Myocyte (in vitro differentiated cells): ENCODE data around the gene PSMB9. TPM values are rescaled to one million over a fixed set of nuclear protein-coding genes. Genes with fewer than 3 reads are reported as not detected.

Experiments
- DNase-seq: peaks from one replicate; pipeline ENCODE4 v3.0.0-alpha.2; 2012; ENCODE audit warnings: low read depth
- total RNA-seq: library from RNA; depleted of rRNA; stranded (reverse); fragments of >200 nt; gene quantifications from 2 replicates; pipeline ENCODE4 v1.2.3, GENCODE V29; 2014

Gene PSMB9
- total RNA-seq, 1 donor from 2014 or later: 8.2 TPM

DNA sequence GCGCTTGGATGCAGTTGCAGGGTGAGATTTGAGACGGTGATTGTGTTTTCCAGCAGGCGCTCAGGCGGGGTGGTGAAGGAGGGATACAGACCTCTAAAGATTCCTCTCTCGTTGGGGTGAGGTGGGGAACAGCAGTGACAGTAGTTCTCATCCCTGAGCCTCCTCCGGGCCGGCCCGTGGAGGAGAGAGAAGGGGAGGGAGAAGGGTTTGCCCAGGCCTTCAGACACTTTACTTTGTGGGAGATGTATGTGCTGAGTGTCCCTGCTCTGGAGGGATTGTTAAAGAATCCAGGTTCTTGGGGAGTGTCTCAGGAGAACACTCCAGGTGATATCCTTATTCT is 41.0 kb downstream of the PSMB9 start:
- no peak for DNase-seq

DNA sequence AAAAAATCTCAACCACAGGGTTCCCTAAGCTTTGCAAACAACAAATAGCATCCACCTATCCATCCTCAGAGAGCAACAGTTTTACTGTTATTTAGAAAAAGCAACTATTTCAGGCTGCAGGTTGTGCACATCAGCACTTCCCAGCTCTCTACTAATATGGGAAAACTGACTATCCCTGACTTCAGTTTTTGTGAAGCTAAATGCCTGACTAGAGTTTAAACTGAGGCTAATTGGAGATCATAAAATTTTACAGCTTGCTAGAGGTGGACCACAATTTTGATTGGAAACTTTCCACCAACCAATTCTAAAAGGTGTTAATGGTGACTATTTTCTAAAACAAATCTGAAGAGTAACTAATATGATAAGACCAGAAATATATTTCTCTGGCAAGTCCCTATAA is 50.0 kb downstream of the PSMB9 start:
- DNase-seq: no peak

DNA sequence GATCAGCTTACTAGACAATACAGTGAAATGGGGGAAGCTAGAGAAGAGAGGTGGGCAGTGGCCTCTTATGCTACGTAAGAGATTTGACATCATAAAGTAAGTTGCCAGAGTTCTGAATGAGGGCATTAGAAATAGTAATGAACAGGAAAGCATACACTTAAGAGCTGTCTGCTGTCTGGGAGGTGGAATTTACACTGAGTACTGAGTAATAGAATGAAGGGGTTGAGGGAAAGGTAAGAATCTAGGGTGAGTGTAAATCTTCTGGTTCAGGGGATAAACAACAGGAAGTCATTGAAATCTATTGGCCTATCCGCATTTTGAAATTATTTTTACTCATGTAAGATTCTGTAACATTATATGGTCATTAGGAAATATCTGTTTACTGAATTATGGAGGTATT is 51.1 kb downstream of the PSMB9 start:
- no peak for DNase-seq

DNA sequence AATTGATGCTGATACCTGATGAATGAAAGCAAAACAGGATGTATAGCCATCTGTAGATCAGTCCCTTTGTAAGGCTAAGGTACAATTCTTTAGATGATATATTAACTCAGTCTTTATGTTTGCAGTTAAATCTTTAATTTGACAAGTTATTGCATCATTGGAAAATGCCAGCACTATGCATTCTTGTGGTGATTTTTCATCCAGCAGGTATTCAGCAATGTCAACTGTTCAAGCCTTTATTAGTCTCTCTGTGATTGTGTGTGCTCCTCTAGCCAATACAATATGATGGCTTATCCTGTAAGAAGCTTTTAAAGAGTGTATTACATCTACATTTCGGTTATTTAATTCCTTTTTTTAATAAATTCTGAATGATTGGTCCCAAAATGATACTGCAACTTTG is 52.5 kb downstream of the PSMB9 start:
- no peak for DNase-seq

DNA sequence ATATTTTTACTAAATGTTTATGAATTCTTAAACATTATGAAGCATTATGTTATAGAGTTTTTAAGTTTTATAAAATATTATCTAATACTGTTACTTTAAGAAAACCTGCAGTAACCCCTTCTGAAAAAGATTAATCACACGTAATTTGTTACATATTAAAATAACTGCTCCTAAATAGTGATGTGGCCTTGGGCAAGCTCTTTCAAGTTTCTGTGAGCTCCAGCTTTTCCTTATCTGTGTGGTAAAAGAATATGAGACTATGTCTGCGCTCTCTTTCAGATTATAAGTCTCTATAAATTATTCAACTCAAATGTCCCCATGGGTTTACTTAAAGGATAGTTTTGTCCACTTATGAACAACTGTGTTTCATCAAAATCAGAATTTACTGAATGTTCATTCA is 54.9 kb downstream of the PSMB9 start:
- DNase-seq: no peak

Other genes with a start within 250 kb of the PSMB9 start
- gene HLA-DQA1, start 216.8 kb upstream of the PSMB9 start, total RNA-seq: not detected in 2 replicates
- gene HLA-DQB1, start 187.5 kb upstream of the PSMB9 start, total RNA-seq: not detected in 2 replicates
- not detected in 2 replicates for gene HLA-DQA2, start 112.8 kb upstream of the PSMB9 start, total RNA-seq
- gene HLA-DQB2, start 90.7 kb upstream of the PSMB9 start, total RNA-seq: not detected in 2 replicates
- gene HLA-DOB, start 37.2 kb upstream of the PSMB9 start, total RNA-seq: not detected in 2 replicates
- gene TAP2, start 15.5 kb upstream of the PSMB9 start, total RNA-seq: 3.8 and 4.1 TPM in 2 replicates
- 30.7 and 36.0 TPM in 2 replicates for gene PSMB8, start 10.1 kb upstream of the PSMB9 start, total RNA-seq
- gene TAP1, start 488 bp upstream of the PSMB9 start, total RNA-seq: 49.7 and 54.7 TPM in 2 replicates
- not detected in 2 replicates for gene HLA-DMB, start 86.8 kb downstream of the PSMB9 start, total RNA-seq
- 2.1 and 4.3 TPM in 2 replicates for gene HLA-DMA, start 98.9 kb downstream of the PSMB9 start, total RNA-seq
- gene BRD2, start 114.4 kb downstream of the PSMB9 start, total RNA-seq: 108 and 112 TPM in 2 replicates
- not detected in 2 replicates for gene HLA-DOA, start 155.4 kb downstream of the PSMB9 start, total RNA-seq
- 0.27 and 0.68 TPM in 2 replicates for gene HLA-DPA1, start 219.5 kb downstream of the PSMB9 start, total RNA-seq
- 0.19 TPM in 1 of 2 replicates, not detected in the other for gene HLA-DPB1, start 221.8 kb downstream of the PSMB9 start, total RNA-seq